GM21737 (cell line): ENCODE results near the gene STARD3.

Source experiments
- ATAC-seq: cut with Tn5 transposase; IDR thresholded peaks from one replicate; pipeline ENCODE4 v1.9.1; 2021; ENCODE audit warnings: mild to moderate bottlenecking, moderate library complexity; ENCODE audit not compliant: unreplicated experiment

STARD3 gene

DNA sequence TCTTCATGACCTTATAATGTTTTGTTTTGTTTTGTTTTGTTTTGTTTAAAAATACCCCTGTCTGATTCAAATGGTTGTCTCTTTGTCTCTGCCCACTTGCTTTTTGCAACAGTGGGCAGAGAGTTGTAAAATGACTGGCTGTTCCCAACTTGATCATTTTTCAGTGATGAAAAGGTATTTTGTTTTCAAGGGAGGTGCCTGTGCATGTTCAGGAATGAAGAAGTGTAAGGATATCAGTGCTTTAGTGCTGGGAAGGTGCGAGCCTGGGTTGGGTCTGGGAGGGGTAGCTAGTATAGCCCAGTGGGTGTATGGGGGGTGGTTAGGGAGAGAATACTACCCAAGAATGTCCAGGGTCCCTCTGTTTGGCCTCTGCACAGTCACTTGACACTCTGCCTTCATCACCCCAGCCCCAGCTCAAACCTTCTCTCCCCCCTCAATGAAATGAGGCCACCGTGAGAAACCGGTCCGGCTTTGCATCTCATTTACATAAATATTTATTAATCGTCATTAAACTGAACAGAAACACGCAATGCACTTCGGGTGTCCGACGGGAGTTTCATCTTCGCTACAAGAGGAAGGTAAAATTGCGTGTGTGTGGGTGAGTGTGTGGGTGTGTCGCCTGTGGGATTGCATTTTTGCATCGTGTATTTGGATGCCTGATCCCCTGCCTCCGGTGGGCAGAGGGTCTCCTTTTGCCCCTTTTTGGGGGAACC lies 33.5 kb upstream of the STARD3 start:
- ATAC-seq = no peak

DNA sequence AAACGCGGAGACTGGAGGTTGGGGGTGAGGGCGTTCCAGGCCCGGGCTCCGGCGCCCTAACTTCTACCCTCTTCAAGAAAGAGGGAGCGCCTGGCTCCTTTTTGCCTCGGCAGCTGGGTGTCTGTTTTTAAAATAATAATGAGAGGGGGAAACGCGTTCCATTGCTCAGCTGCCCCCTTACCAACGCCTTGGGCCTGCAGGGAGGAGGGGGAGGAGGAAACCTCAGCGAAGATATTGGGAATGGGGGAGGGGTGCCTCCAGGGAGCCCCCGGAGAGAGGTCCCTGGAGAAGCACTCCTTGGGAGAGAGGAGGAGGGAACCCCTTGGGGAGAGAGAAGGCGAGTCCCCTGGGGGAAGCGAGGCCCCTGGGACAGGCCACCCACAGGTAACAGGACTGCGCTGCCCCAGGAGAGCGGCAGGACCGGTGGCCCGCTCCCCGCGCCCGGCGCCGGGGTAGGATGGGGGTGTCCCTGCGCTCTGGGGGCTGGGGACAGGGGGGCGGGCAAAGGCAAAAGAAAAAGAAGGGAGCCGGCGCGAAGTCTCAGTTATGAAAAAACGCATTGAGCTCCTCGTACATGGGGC lies 31.9 kb upstream of the STARD3 start:
- no peak for ATAC-seq

DNA sequence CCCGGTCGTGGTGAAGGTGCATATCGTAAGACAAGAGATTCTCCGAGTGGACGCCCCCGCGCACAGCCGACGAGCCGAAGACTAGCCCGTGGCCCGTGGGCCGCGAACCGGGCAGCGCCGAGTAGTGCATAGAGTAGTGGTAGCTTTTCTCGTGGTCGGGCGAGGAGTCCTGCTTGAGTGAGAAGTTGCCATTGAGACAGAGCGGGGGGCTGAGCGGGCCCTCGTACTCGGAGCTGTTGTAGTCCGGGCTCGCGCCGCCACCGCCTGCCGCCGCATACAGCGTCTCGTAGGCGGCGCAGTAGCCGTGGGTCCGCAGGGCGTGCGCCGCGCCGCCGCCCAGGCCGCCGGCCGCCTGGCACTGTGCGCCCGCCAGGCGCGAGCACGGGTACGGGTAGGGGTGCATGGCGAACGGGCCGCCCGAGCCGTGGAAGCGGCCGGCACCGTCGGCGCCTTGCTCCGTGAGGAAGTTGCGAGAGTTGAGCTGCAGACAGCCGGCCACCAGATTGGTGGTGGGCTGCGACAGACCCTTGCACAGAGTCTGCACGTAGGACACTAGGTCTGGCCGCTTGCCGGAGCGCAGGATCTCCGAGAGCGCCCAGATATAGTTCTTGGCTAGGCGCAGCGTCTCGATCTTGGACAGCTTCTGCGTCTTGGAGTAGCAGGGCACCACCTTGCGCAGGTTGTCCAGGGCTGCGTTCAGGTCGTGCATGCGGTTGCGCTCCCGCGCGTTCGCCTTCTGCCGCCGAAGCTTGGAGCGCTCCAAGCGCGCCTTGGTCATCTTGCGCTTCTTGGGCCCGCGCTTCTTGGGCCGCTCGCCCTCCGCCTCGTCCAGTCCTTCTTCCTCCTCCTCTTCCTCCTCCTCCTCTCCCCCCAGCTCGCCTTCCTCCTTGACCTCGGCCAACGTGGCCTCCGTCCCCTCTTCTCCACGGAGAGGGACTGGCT lies 31.2 kb upstream of the STARD3 start:
- no peak for ATAC-seq

DNA sequence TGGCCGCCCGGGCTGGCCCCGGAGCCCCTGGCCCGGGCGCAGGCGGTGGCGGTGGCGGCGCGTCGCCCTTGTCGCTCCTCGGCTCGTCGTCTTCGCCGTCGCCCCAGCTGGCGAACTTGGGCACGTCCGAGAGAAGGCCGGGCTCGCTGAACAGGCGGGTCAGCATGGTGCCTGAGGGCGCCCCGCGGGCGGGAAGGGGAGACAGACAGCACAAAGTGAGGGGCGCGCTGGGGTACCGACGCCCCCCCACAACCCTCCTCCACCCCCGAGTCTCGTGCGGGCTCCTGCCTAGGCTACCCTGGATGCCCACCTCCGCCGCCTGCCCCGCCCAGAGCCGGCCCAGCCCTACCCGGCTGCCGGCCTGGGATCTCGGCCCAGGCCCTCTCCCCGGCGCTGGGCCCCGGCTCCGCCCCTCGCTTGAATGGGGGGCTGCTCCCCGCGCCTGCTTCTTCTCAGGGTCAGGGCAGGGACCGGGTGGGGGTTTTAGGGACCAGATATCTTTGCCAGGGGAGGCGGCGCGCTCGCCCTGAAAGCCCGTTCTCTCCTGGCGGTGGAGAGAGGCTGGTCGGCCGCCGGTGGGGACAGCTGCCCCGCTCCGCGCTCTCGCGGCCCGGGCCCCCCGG lies 30.4 kb upstream of the STARD3 start:
- no peak for ATAC-seq

DNA sequence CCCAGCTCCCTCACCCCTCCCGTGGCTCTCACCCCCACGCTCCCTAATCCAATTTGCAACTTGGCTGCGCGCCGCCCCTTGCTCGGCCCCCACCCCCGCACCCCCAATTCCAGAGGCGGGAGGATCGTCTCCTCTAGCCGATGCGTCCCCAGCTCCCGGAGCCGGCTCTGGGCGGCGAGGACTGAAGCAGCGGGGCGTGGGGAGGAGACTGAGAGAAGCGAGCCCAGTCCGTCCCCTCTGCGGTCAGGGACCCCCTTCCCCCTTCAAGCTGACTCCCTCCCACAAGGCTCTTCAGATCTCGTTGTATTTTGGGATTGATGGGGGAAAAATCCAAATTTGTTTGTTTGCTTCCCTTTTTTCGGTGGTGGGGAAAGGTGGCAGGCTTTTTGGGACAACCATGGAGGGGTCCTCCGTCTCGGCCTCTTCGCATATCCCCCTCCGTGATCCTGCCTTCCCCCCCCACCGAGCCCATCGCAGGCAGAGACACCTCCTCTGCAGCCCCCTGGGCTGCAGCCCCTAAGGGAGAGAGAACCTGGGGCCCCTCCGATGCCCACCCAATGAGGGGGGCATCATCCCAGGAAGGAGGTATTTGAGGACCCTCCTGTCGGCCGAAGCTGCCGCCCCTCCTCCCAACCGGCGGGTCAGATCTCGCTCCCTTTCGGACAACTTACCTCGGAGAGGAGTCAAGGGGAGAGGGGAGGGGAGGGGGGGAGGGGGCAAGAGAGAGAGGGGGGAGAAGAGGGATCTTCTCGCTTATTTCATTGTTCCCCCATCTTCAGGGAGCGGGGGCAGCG lies 29.7 kb upstream of the STARD3 start:
- ATAC-seq = no peak

DNA sequence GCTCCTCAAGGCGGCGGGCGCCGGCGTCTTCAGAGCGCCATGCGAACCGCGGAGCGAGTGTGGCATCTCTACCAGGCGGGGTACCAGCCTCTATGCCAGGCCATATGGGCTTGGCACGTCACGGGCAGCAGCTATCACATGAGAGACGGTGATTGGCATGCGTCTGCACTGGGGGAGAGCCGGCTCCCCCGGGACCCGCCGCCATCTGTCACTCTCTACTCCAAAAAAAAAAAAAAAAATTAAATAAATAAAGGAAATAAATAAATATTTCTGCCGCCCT lies 29.2 kb upstream of the STARD3 start, which contains the start of gene NEUROD2:
Gene NEUROD2 (minus strand): TSS at position 70 of the 280 bp plus-strand sequence. CDS start 1,321 bp downstream, outside the sequence.
- ATAC-seq = no peak

DNA sequence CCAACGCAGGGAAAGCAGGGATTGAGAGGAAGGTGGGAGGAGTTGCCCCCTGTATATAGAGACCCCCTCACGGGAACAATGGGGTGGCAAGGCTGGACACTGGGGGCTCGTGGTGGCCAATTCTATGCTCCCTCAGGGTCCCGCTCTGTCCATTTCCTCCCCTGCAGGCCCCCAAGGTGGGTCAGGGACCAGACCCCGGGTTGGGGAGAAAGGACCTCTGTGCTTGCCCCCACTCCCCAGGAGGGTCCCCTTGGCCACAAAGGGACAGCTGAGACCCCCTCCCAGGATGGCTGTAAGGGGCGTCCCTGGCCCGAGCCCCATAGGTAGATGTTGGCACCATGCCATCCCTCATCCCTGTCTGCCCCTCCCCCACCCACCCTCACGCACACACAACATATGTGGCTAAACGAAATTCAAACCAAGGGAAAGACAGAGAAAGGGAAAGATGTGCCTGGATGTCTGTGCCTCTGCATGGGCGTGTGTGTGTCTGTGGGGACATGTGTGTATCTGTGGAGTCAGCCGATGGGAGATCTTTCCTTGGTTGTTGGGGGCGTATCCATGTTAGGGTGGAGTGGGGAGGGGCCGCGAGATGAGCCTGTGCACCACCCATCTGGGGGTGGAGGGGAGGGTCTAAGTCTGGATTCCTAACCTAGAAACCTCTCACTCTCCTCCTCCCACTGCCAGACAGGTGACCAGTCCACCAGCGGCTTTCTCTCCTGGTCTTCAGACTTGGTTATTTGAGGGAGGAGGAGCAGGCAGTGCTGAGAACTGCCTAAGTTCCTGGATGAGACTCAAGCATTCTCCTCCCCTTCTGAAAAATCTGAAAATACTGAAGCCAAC lies 28.6 kb upstream of the STARD3 start:
- ATAC-seq = no peak

DNA sequence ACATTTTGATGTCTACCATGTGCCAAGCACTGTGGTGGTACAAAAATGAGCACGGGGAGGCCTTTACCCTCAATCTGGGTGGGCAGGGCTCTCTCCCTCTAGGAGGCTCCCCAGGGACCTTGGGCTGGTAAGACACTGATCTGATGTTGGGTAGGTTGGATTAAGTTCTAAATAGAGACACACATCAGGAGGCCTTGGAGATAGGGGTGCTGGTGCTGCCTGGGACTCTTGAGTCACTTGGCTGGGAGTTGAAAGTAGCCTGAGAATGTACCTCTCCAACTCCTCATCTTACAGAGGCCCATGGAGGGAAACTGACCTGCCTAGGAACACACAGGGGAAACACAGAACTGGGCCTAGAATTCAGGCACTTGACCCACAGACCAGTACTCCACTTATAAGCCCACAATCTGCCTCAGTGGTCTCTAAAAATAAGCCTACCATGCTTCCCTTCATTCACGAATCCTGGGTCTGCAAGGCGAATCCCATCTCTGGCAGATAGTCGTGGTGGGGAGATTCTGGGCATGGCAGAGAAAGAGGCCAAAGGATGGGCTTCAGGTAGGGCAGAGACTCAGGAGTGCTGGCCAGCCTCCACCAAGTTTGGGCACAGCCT lies 27.4 kb upstream of the STARD3 start:
- no peak for ATAC-seq

DNA sequence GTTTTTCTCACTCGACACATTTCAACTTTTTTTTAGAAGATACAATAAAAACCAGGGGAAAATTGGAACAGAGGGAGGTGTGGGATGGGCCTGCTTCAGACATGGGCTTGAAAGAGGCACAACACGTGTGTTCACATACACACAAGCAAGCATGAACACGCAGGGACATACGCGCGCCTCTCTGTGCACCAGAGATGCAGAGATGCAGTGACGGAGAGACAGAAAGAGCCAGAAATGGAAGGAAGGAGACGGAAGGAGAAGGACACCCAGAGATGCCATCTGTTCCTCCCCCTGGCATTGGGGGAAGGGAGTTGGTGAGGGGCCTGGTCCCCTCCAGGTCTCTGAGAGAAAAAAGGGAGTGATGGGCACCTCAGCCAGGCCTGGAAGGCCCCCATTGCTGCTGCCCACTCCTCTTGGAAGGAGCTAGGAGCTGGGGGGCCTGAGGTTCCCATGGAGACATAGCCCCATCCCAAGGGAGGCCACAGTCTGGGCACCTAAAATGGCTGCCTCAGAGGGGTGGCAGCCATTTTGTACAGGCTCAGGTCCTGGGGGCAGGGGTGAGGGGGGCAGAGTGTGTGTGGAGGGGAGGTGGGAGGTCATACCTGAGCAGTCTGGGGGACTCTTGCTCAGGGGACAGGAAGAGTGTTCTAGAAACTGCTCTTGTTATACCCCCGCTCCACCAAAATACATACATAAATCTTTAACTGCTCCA lies 25.4 kb upstream of the STARD3 start:
- no peak for ATAC-seq

DNA sequence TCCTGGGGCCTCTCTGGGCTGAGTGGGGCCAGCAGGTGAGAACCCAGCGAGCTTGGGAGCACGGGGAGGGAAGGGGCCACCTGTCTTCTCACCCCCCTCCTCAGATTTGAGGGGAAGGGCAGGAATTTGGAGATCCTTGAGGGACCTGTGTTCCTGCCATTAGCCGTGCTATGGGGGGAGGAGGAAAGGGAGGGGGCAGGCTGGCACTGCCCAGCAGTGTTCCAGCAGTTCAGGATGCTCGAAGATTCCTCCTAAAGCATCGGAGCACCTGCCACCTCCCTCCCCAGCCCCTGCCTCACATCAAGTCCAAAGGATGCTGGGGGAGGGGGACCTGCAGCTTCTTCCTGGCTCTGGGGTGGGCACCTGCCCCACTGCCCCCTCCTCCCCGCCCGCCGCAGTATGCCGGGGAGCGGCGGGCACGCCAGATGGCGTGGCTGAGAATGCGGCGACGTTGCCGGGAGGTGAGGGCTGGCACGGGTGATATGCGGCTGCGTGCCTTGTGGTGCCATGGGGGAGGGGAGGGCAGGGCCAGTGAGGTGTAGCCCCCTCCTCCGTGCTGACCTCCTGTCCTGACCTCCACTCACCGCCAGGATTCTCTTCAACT lies 24.6 kb upstream of the STARD3 start:
- no peak for ATAC-seq

DNA sequence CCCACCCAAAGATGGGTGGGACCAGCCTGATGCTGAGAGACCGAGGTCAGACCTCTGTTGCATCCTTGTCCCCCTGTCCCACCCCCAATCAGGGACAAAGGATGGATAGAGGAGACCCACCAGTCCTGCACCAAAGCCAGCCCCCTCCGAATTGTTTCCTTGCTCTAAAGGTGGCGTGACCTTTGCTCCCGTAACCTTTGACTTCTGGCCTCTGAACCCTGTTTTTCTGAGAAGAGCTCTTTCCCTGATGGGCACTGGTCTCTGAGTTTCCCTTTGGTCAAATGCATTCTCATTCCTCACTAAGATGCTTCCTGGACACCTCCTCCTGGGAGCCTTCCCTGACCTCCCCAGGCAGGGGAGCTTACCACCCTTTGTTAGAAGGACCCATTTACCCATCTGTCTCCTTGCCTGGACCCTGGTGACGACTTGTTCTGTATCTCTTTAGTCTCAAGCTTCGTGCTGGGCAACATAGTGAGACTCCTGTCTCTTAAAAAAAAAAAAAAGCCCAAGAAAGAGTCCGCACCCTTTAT lies 23.9 kb upstream of the STARD3 start:
- ATAC-seq = no peak

DNA sequence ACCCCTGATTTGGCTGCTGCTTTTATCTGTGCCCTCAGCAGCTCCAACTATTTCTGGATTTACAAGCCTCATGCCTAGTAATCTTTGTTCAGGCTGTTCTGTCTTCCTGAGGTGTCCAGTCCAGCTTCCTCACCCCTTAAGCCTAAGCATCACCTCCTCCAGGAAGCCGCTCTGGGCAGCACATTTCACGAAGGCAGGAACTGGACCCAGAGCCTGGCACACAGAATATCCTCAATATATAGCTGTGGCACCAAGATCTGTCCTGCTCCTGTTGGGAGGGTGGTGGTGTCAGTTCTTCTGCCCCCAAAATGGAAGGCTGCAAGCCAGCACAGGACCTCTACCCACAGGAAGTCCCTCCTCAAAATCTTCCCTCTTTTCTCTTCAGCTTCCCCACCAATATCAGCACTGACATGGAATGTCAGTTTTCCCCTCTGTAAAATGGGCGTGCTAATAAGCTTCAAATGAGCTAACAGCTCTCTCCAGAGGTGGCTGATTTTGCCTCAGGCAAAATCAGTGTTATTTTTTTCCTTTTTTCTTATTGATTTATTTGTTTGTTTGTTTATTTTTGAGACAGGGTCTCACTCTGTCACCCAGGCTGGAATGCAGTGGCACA lies 22.3 kb upstream of the STARD3 start:
- ATAC-seq = no peak

DNA sequence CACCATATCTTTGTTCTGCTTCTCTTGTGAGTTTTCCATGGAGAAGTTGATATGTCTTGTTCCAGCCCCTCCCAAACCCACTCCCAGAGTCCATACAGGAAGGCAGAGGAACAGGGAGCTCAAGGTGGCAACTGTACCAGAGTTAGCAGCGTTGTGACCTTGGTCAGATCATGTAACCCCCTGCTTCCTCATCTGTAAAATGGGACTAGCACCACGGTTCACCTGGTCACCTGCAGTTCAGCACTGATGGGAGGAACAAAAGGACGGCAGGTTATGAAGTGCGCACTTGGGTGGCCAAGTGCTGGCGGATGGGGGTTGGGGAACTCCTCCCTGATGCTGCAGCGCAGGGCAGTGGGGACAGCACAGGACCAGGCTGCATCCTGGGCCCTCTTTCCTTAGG lies 21.5 kb upstream of the STARD3 start:
- ATAC-seq = no peak

DNA sequence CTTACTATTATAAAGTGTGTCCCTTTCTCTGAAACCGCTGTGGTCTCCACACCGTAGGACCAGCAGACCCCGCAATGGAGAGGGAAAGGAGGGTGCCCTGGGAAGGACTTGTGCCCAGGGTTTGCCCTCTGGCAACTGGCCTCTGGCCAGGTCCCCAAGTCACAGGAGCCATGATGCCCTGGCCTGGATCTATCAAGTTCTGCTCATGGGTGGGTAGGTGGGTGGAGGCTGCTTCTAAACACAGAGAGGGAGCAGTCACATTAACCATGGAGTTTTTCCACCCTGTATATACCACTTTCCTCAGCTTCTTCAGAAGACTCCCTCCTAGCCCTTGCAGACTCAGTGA lies 19.9 kb upstream of the STARD3 start:
- no peak for ATAC-seq

DNA sequence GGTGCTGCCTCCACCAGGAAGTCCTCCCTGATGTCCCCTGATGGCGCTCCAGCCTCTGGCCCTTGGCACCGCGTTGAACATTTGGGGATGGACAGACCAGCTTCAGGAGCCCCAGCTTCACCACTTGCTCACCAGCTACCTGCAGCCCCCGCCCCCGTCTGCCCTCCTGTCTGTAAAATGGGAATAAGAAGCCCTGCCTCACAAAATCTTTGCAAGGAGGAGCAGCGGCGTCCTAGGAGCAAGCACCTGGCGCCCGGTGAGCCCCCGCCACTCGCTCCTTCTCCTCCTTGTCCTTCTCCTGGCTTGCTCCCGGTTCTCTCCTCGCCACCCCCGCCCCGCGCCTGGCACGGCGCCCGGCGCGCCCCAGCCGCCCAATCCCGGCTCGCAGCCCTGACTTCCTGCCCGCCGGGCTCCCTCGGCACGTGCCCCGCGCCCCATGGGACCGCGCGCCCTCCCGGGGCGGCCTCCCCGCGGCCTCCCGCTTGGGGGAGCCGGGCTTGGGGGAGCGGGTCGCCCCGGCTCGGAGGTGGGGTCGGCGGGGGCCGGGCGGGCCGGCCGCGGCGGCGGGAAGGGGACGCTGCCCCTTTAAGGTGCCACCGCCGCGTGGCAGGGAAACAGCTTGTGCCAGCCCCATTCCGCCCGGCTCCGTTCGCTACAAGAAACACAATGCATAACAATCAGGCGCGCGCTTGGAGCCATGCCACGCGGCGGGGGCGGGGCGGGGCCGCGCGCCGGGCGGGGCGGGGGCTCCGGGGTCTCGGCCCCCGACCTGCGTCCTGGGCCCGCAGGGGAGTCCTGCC lies 19.3 kb upstream of the STARD3 start:
- no peak for ATAC-seq

DNA sequence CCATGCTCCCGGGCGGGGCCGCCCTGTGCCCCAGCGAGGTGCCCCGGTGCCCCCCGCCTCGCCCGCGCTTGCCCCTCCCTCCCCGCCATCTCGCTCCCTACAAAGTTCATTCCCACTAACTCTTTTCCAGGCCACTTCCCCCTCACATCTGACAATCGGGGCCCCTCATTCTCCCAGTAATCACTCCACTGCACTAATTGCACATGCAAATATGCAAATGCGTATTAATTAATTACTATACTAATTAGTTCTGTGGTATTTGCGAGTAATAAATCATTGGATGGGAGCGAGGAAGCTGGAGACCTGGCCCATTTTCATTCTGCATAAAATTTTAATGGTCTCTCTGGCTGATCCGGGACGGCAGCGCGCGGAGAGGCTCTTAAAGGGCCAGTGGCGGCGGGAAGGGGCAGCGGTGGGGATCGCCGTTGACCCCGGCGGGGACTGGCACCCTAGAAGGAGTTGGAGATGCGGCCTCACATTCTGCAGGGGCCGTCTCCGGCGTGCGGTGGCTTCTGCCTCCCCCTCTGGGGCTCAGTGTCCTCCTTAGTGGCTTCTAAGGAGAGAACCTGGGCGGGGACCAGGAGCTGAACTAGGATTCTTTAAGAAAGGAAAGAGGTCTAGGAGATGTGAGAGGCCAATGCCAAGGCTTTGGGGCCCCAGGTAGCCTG lies 18.6 kb upstream of the STARD3 start:
- no peak for ATAC-seq
